Measurements from ENCODE around the gene RUSC2.

GRCh38 chr9:35470340-35470739, 19.6 kb upstream of the RUSC2 start:
- no peak for TF ChIP-seq POLR2A (IDR thresholded peaks at IDR 0.05; ENCODE audit: low read depth, low read length)
- no peak for TF ChIP-seq NR2C1 (IDR thresholded peaks at IDR 0.05)
- no peak for TF ChIP-seq E2F4 (IDR thresholded peaks at IDR 0.05; ENCODE audit: low read depth, low read length)
- TF ChIP-seq PAX8 (IDR thresholded peaks at IDR 0.05) = no peak
- TF ChIP-seq E2F8 (IDR thresholded peaks at IDR 0.05; ENCODE audit: low read depth, partially characterized antibody) = no peak
- no peak for TF ChIP-seq REST (IDR thresholded peaks at IDR 0.05; ENCODE audit: low read depth, low read length)
- TF ChIP-seq MXI1 (IDR thresholded peaks at IDR 0.05; ENCODE audit: low read depth, low read length) = no peak
